Caco-2 (cell line): Measurements from ENCODE around the gene SLX4IP. TPM values are rescaled to one million over a fixed set of nuclear protein-coding genes. Genes with fewer than 3 reads are reported as not detected.

ENCODE experiments used
- BruUV-seq: library from RNA; stranded (reverse); fragments of 400-500 nt; replicated peaks from 2 replicates; lab custom pipeline; 2021; lab: Mats Ljungman, UMichigan
- CTCF ChIA-PET: fragments of 300-600 bp; sonication (Branson Sonifier 250); formaldehyde crosslinking; loops from one replicate; lab custom pipeline; 2022; ENCODE audit warnings: antibody characterized with exemption; lab: Charles Lee
- POLR2A ChIA-PET: fragments of 300-600 bp; sonication (Branson Sonifier 250); formaldehyde crosslinking; loops from one replicate; lab custom pipeline; 2022; ENCODE audit warnings: antibody characterized with exemption; lab: Charles Lee
- DNase-seq, 2 experiments: peaks; one replicate each; pipeline versions ENCODE4 v3.0.0 to v3.0.0-alpha.2; 2020 to 2022
- H3K27me3 ChIP-seq: replicated peaks from 2 replicates; pipeline ENCODE4 v1.6.0; 2011; ENCODE audit warnings: low read length; ENCODE audit not compliant: control insufficient read depth, insufficient read depth
- H3K36me3 ChIP-seq: 2 replicates; pipeline ENCODE4 v1.5.1; 2011; ENCODE audit warnings: low read length; ENCODE audit not compliant: control insufficient read depth, insufficient read depth
- H3K4me1 ChIP-seq: fragments of 250-450 bp; sonication (Bioruptor Pico); 2 replicates; pipeline ENCODE4 v1.5.1; 2020; ENCODE audit warnings: mild to moderate bottlenecking
- H3K4me3 ChIP-seq: 2 replicates; pipeline ENCODE4 v1.5.1; 2011; ENCODE audit warnings: low read depth, mild to moderate bottlenecking, control low read depth, low read length
- H3K9me3 ChIP-seq: fragments of 250-450 bp; sonication (Bioruptor Pico); 2 replicates; pipeline ENCODE4 v1.5.1; 2020; ENCODE audit warnings: mild to moderate bottlenecking, moderate library complexity
- H3K27ac Mint-ChIP-seq: one replicate; pipeline ENCODE4 v1.8.0; 2022; ENCODE audit warnings: mixed read lengths; ENCODE audit not compliant: unreplicated experiment
- H3K27me3 Mint-ChIP-seq: one replicate; pipeline ENCODE4 v1.8.0; 2022; ENCODE audit warnings: mixed read lengths; ENCODE audit not compliant: insufficient read depth, unreplicated experiment
- H3K36me3 Mint-ChIP-seq: one replicate; pipeline ENCODE4 v1.8.0; 2022; ENCODE audit warnings: mild to moderate bottlenecking, mixed read lengths; ENCODE audit not compliant: insufficient read depth, unreplicated experiment
- H3K4me1 Mint-ChIP-seq: one replicate; pipeline ENCODE4 v1.8.0; 2022; ENCODE audit warnings: low read depth, mixed read lengths; ENCODE audit not compliant: unreplicated experiment
- H3K4me3 Mint-ChIP-seq: one replicate; pipeline ENCODE4 v1.8.0; 2022; ENCODE audit warnings: mild to moderate bottlenecking, moderate library complexity, mixed read lengths; ENCODE audit not compliant: unreplicated experiment
- H3K9me3 Mint-ChIP-seq: one replicate; pipeline ENCODE4 v1.8.0; 2022; ENCODE audit warnings: mixed read lengths; ENCODE audit not compliant: unreplicated experiment
- intact Hi-C: fragments of 100-400 bp; cut with micrococcal nuclease; formaldehyde crosslinking; loops from one replicate; pipeline ENCODE4 v1.10.0; 2022; ENCODE audit not compliant: unreplicated experiment
- total RNA-seq: library from RNA; stranded (reverse); gene quantifications from 2 replicates; pipeline ENCODE4 v1.2.3, GENCODE V29; 2022
- TF ChIP-seq, protein P1 (sequence below), 2 experiments: fragments of 200-600 bp in 1 of 2; IDR thresholded peaks; 1 replicate in 1 of 2; 2 replicates in 1 of 2; pipeline versions ENCODE4 v1.5.1 to v1.8.0; 2011 to 2022; ENCODE audit warnings: antibody characterized with exemption in 1 of 2, control low read depth in 1 of 2, inconsistent platforms in 1 of 2, low read depth in 1 of 2, low read length in 1 of 2, mild to moderate bottlenecking in 1 of 2, moderate library complexity in 1 of 2; ENCODE audit not compliant: insufficient read depth in 1 of 2, severe bottlenecking in 1 of 2, unreplicated experiment in 1 of 2

The SLX4IP gene
- total RNA-seq, 1 experiment from 2014 or later, result 8.5 TPM

DNA sequence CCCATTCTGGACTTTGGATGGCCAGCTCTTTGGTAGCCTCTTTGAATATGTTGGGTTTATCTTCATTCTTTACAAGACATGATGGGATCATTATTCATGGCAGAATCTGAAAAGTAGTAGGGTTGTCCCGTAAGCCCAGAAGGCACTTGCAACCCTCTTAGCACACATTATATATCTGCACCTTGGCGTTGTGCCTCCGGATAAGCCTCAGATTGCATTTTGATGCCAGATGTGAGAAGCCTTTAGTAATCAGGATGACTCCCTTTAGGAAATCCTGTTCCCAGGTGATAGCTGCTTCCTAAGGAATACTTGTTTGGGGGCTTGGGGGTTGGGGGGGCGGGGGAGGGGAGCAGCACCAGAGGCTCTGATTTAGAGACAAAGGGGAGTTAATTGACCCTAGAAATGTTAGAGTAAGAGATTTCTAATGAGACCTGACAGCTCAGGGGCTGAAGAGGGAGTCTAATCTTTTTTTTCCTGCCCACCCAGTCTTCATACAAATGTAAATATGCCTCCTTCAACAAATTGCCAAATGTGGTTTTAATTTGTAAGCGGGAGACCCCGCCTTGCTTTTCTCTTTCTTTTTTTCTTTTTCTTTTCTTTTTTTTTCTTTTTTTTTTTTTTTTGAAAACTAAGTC, 183.6 kb downstream of the SLX4IP start:
- ChIA-PET CTCF (no interaction called here), POLR2A (no interaction called here)
- no TSS peak for BruUV-seq
- Histone ChIP-seq H3K4me1 (no peaks in the 10 kb centered on the region), H3K36me3 (no peaks in the 10 kb centered on the region), H3K27me3 (no peaks in the 10 kb centered on the region), H3K9me3 (no peaks in the 10 kb centered on the region), H3K4me3 (no peak overlapping the region)
- H3K27me3 Mint-ChIP-seq, result no peaks in the 10 kb centered on the region
- no peaks in the 10 kb centered on the region for H3K4me1 Mint-ChIP-seq
- no peak overlapping the region for H3K4me3 Mint-ChIP-seq
- no peak for DNase-seq
- intact Hi-C loops, result no loop called here
- TF ChIP-seq, protein P1, sequence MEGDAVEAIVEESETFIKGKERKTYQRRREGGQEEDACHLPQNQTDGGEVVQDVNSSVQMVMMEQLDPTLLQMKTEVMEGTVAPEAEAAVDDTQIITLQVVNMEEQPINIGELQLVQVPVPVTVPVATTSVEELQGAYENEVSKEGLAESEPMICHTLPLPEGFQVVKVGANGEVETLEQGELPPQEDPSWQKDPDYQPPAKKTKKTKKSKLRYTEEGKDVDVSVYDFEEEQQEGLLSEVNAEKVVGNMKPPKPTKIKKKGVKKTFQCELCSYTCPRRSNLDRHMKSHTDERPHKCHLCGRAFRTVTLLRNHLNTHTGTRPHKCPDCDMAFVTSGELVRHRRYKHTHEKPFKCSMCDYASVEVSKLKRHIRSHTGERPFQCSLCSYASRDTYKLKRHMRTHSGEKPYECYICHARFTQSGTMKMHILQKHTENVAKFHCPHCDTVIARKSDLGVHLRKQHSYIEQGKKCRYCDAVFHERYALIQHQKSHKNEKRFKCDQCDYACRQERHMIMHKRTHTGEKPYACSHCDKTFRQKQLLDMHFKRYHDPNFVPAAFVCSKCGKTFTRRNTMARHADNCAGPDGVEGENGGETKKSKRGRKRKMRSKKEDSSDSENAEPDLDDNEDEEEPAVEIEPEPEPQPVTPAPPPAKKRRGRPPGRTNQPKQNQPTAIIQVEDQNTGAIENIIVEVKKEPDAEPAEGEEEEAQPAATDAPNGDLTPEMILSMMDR (IDR thresholded peaks at IDR 0.05; ENCODE audit: insufficient read depth in 1 of 2, low read depth in 1 of 2, low read length in 1 of 2, severe bottlenecking in 1 of 2, unreplicated experiment in 1 of 2), result no peak
- peaks cover 9% of the 10 kb centered on the region for H3K9me3 Mint-ChIP-seq
- peaks cover 6% of the 10 kb centered on the region for H3K36me3 Mint-ChIP-seq
- no peak overlapping the region for H3K27ac Mint-ChIP-seq

DNA sequence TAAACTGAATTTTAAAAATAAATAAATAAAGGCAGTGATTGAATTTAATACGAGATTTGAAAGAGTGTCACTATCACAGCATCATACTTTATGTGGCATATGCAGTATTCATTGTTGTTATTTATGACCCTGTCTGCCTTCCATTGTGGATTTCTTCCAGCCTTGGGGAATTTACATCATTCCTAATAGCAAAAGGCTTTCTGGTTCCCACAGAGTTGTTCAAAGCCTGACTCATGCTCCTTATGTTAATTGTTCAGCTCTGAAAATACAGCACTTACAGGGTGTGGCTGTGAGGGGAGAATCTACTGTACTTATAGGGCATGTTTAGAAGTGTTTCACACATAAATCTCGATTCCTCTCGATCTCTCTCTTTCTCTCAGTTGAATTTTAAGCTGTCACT, 184.3 kb downstream of the SLX4IP start:
- ChIA-PET POLR2A (no interaction called here), CTCF (no interaction called here)
- Mint-ChIP-seq H3K9me3 (peaks cover 9% of the 10 kb centered on the region), H3K4me3 (no peak overlapping the region), H3K4me1 (no peaks in the 10 kb centered on the region), H3K36me3 (peaks cover 6% of the 10 kb centered on the region), H3K27me3 (no peaks in the 10 kb centered on the region), H3K27ac (no peak overlapping the region)
- Histone ChIP-seq H3K36me3 (no peaks in the 10 kb centered on the region), H3K27me3 (no peaks in the 10 kb centered on the region), H3K4me3 (no peak overlapping the region), H3K4me1 (no peaks in the 10 kb centered on the region), H3K9me3 (no peaks in the 10 kb centered on the region)
- DNase-seq, result no peak
- TF ChIP-seq, protein P1 (IDR thresholded peaks at IDR 0.05; ENCODE audit: insufficient read depth in 1 of 2, low read depth in 1 of 2, low read length in 1 of 2, severe bottlenecking in 1 of 2, unreplicated experiment in 1 of 2), result no peak
- intact Hi-C loops, result no loop called here
- BruUV-seq, result no TSS peak

DNA sequence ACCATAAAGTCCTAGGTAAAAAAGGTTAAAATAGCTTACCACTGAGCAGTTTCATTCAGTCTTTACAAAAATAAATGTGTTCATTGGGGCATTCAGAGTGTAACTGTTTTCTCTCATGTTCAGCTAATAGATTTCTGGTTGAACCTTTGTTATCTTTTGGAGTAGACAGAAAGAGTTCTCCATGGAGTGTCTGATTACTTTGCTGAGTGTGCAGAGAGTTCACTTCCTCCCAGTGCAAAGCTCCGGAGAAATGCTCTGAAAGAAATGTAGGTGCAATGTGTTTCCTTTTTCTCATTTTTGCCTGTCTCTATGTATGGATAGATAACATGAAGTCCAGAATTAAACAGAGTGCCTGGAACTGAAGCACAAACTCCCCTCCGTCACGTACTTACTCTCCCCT, 186.0 kb downstream of the SLX4IP start:
- Histone ChIP-seq H3K27me3 (no peaks in the 10 kb centered on the region), H3K9me3 (no peaks in the 10 kb centered on the region), H3K4me3 (no peak overlapping the region), H3K36me3 (no peaks in the 10 kb centered on the region), H3K4me1 (no peaks in the 10 kb centered on the region)
- Mint-ChIP-seq H3K9me3 (peaks cover 8% of the 10 kb centered on the region), H3K27me3 (no peaks in the 10 kb centered on the region), H3K36me3 (peaks cover 6% of the 10 kb centered on the region), H3K27ac (no peak overlapping the region), H3K4me3 (no peak overlapping the region), H3K4me1 (no peaks in the 10 kb centered on the region)
- intact Hi-C loops, result no loop called here
- TF ChIP-seq, protein P1 (IDR thresholded peaks at IDR 0.05; ENCODE audit: insufficient read depth in 1 of 2, low read depth in 1 of 2, low read length in 1 of 2, severe bottlenecking in 1 of 2, unreplicated experiment in 1 of 2), result no peak
- CTCF ChIA-PET, result no interaction called here
- no TSS peak for BruUV-seq
- no peak for DNase-seq
- POLR2A ChIA-PET, result no interaction called here
